ENCODE results near the gene BLM. TPM values are rescaled to one million over a fixed set of nuclear protein-coding genes. Genes with fewer than 3 reads are reported as not detected.

The BLM gene
- total RNA-seq, 4 donors from 2014 or later = 1.7 to 13.2 (median 4.2) TPM

GRCh38 chr15:90706394-90707327, 10.5 kb upstream of the BLM start:
- no peak for TF ChIP-seq CTCF (IDR thresholded peaks at IDR 0.05)
- ATAC-seq (ENCODE audit: low FRiP score) = no peak
- no peak for DNase-seq (ENCODE audit: low spot score)

GRCh38 chr15:90707489-90707888, 9.7 kb upstream of the BLM start:
- ATAC-seq (ENCODE audit: low FRiP score) = no peak
- no peak for TF ChIP-seq CTCF (IDR thresholded peaks at IDR 0.05)
- DNase-seq (ENCODE audit: low spot score) = no peak

GRCh38 chr15:90708516-90708915, 8.6 kb upstream of the BLM start:
- TF ChIP-seq CTCF (IDR thresholded peaks at IDR 0.05) = no peak
- no peak for ATAC-seq (ENCODE audit: low FRiP score)

GRCh38 chr15:90709278-90709677, 7.9 kb upstream of the BLM start:
- no peak for TF ChIP-seq CTCF (IDR thresholded peaks at IDR 0.05)
- ATAC-seq (ENCODE audit: low FRiP score) = no peak
- DNase-seq (ENCODE audit: low spot score) = no peak

More at GRCh38 chr15:90708516-90708915, 8.6 kb upstream of the BLM start:
- no peak for DNase-seq (ENCODE audit: low spot score)

GRCh38 chr15:90710436-90711027, 6.6 kb upstream of the BLM start:
- DNase-seq (ENCODE audit: low spot score) (no peak), ATAC-seq (ENCODE audit: low FRiP score) (no peak)
- TF ChIP-seq CTCF (IDR thresholded peaks at IDR 0.05) = no peak

GRCh38 chr15:90711418-90711824, 5.7 kb upstream of the BLM start:
- no peak for TF ChIP-seq CTCF (IDR thresholded peaks at IDR 0.05)
- no peak for ATAC-seq (ENCODE audit: low FRiP score)
- no peak for DNase-seq (ENCODE audit: low spot score)

Data from omental fat pad (tissue), 4 donors.